GM21423 (cell line): Measurements from ENCODE around the gene TREML4.

Experiments used
- ATAC-seq: cut with Tn5 transposase; IDR thresholded peaks from one replicate; pipeline ENCODE4 v1.9.1; 2021; ENCODE audit warnings: mild to moderate bottlenecking, moderate library complexity; ENCODE audit not compliant: unreplicated experiment

Gene TREML4

DNA sequence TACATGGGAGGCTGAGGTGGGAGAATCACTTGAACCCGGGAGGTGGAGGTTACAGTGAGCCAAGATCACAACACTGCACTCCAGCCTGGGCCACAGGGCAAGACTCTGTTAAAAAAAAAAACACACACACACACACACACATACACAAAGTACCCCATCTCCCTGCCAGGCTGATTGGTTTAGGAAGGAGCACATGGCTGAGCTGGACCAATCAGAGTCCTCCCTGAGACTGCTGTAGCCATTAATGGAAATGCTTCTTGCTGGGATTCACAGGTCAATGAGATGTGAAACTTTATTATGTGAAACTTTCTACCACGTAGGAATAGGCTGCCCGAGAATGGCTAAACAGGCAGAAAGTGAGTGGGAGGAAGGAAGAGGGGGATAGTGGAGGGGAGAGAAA is 55.5 kb downstream of the TREML4 start:
- ATAC-seq: no peak

- no peak for ATAC-seq
Measured at GRCh38 chr6:41284726-41285125, 56.6 kb downstream of the TREML4 start.

- no peak for ATAC-seq
Measured at GRCh38 chr6:41286544-41287346, 58.6 kb downstream of the TREML4 start, which contains the start of gene TREM1. Gene TREM1, minus strand, starts transcription at chr6:41286682. Its CDS starts 27 bp downstream, at chr6:41286655.

DNA sequence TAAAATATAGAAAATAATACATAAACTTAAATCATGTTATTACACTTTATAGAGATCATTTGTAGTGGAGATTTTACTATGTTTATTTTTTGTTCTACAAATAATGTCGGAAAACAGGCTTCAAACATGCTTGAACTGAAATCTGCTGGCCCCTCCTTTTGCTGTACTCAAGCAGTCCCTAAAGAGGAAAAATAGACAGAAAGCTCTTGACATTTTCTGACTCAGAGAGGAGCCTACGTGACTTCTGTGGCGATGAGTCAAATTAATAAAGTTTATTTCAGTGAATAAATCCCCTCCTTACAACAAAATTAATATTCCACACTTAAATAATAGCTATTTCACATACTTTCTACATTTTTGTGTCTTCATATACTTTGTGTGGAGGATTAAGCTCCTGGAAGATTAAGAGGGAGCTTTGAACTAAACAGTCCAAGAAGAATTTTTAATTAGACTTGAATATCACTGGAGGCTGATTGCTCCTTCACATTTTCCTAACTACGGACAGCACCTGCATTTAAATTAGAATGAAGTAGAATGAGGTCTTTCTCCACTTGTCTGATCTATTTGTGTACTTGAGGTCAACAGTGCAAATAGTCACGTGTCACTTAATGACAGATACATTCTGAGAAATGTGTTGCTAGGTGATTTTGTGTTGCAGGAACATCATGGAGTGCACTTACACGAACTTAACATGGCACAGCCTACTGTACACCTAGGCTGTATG is 60.0 kb downstream of the TREML4 start:
- ATAC-seq: no peak
